B cell (primary cell): ENCODE results near the gene HTR7. TPM values are rescaled to one million over a fixed set of nuclear protein-coding genes. Genes with fewer than 3 reads are reported as not detected.

Source experiments
- ATAC-seq: fragments of 200-7000 bp; cut with Tn5 transposase; one replicate; pipeline ENCODE4 v1.10.0; 2021; ENCODE audit warnings: low read depth, mild to moderate bottlenecking, moderate number of reproducible peaks, moderate library complexity
- CTCF ChIA-PET: fragments of 350-600 bp; sonication (Branson Sonifier 250); formaldehyde crosslinking; loops from one replicate; lab custom pipeline; 2021; ENCODE audit warnings: antibody characterized with exemption, inconsistent platforms; lab: Charles Lee
- POLR2A ChIA-PET: fragments of 350-600 bp; sonication (Branson Sonifier 250); formaldehyde crosslinking; loops from one replicate; lab custom pipeline; 2021; ENCODE audit warnings: antibody characterized with exemption; lab: Charles Lee
- DNase-seq: peaks from one replicate; pipeline ENCODE4 v3.0.0; 2013
- H2AFZ ChIP-seq: 2 replicates; pipeline ENCODE4 v1.6.1; 2012; ENCODE audit warnings: mild to moderate bottlenecking, low read depth, low read length; ENCODE audit not compliant: insufficient read depth, poor library complexity, severe bottlenecking
- H3K27ac ChIP-seq, 2 donors: 1 replicate in 1 of 2; 2 replicates in 1 of 2; pipeline ENCODE4 v1.5.1; 2012 to 2013; ENCODE audit warnings: low read length in 2 of 2, mild to moderate bottlenecking in 2 of 2, moderate library complexity in 1 of 2
- H3K27me3 ChIP-seq, 4 experiments: fragments of 200-600 bp in 1 of 4; sonication (generic) in 1 of 4; replicated peaks in 1 of 4; 1 replicate in 2 of 4; 2 replicates in 2 of 4; pipeline versions ENCODE4 v1.6.1 to v1.7.0; 2013 to 2016; ENCODE audit warnings: low read length in 3 of 4, mild to moderate bottlenecking in 2 of 4, mixed read lengths in 1 of 4, moderate library complexity in 1 of 4; ENCODE audit not compliant: insufficient read depth in 4 of 4, control insufficient read depth in 3 of 4; ENCODE audit errors: control extremely low read depth in 1 of 4
- H3K36me3 ChIP-seq, 2 experiments: replicated peaks in 1 of 2; 1 replicate in 1 of 2; 2 replicates in 1 of 2; pipeline versions ENCODE4 v1.6.1 to v1.7.1; 2013; ENCODE audit warnings: low read length in 1 of 2; ENCODE audit not compliant: insufficient read depth in 2 of 2, control insufficient read depth in 1 of 2; ENCODE audit errors: control extremely low read depth in 1 of 2, extremely low read depth in 1 of 2
- H3K4me1 ChIP-seq, 2 donors: fragments of 200-600 bp in 1 of 2; sonication (generic) in 1 of 2; 1 replicate in 1 of 2; 2 replicates in 1 of 2; pipeline versions ENCODE4 v1.5.1 to v1.6.1; 2013 to 2017; ENCODE audit warnings: low read length in 2 of 2; ENCODE audit not compliant: control insufficient read depth in 2 of 2, insufficient read depth in 2 of 2
- H3K4me2 ChIP-seq: replicated peaks from 2 replicates; pipeline ENCODE3; 2012; ENCODE audit warnings: mild to moderate bottlenecking, low read depth, low read length; ENCODE audit not compliant: poor library complexity, severe bottlenecking
- H3K4me3 ChIP-seq, 5 experiments: fragments of 200-600 bp in 1 of 5; sonication (generic) in 1 of 5; 1 replicate in 3 of 5; 2 replicates in 2 of 5; pipeline versions ENCODE4 v1.5.1 to v1.7.0; 2011 to 2016; ENCODE audit warnings: low read length in 4 of 5, mild to moderate bottlenecking in 4 of 5, low read depth in 2 of 5, control low read depth in 1 of 5, moderate library complexity in 1 of 5; ENCODE audit not compliant: insufficient read depth in 1 of 5; ENCODE audit errors: control extremely low read depth in 1 of 5, extremely low read depth in 1 of 5
- H3K79me2 ChIP-seq: fragments of 200-600 bp; sonication (generic); one replicate; pipeline ENCODE4 v1.6.0; 2016; ENCODE audit warnings: low read length; ENCODE audit not compliant: control insufficient read depth, insufficient read depth
- H3K9ac ChIP-seq: fragments of 200-600 bp; sonication (generic); 2 replicates; pipeline ENCODE4 v1.6.1; 2017; ENCODE audit warnings: mild to moderate bottlenecking, low read length, moderate library complexity
- H3K9me3 ChIP-seq, 3 donors: one replicate each; pipeline versions ENCODE4 v1.6.1 to v1.7.1; 2013; ENCODE audit warnings: low read length in 2 of 3; ENCODE audit not compliant: control insufficient read depth in 2 of 3, insufficient read depth in 1 of 3; ENCODE audit errors: control extremely low read depth in 1 of 3
- H4K20me1 ChIP-seq: 2 replicates; pipeline ENCODE4 v1.6.0; 2012; ENCODE audit warnings: mild to moderate bottlenecking, low read length; ENCODE audit not compliant: insufficient read depth, control insufficient read depth, poor library complexity, severe bottlenecking
- H3K27ac Mint-ChIP-seq: one replicate; pipeline ENCODE4 v1.8.0; 2021; ENCODE audit warnings: mixed read lengths
- H3K27me3 Mint-ChIP-seq: one replicate; pipeline ENCODE4 v1.8.0; 2021; ENCODE audit warnings: mixed read lengths
- H3K4me1 Mint-ChIP-seq: one replicate; pipeline ENCODE4 v1.8.0; 2021; ENCODE audit warnings: mixed read lengths
- H3K4me3 Mint-ChIP-seq: one replicate; pipeline ENCODE4 v1.8.0; 2021; ENCODE audit warnings: mixed read lengths
- H3K9me3 Mint-ChIP-seq: one replicate; pipeline ENCODE4 v1.8.0; 2022; ENCODE audit warnings: mixed read lengths; ENCODE audit not compliant: insufficient read depth
- EZH2 ChIP-seq: IDR thresholded peaks from 2 replicates; pipeline ENCODE4 v1.6.1; 2012; ENCODE audit warnings: borderline replicate concordance, low read depth, mild to moderate bottlenecking, moderate library complexity, low read length; ENCODE audit not compliant: insufficient read depth, poor library complexity, severe bottlenecking
- WGBS: methylation state at CpG from one replicate; pipeline ENCODE4 v1.1.5; 2013; ENCODE audit warnings: missing lambda C conversion rate; ENCODE audit not compliant: insufficient coverage; 5-methylcytosine and 5-hydroxymethylcytosine counted together
- intact Hi-C: fragments of 100-400 bp; cut with micrococcal nuclease; formaldehyde crosslinking; loops from one replicate; pipeline ENCODE4 v1.10.0; 2022
- polyA plus RNA-seq: library from polyadenylated mRNA; depleted of rRNA; stranded (reverse); fragments of >200 nt; gene quantifications from 2 replicates; pipeline ENCODE4 v1.2.3, GENCODE V29; 2012
- total RNA-seq, 2 donors: library from RNA; stranded (reverse); fragments of 120-200 nt in 1 of 2; gene quantifications; 1 replicate in 1 of 2; 2 replicates in 1 of 2; pipeline versions ENCODE4 v1.2.3 to v1.2.4, GENCODE V29; 2013 to 2022
- TF ChIP-seq, protein P1 (sequence below): fragments of 200-600 bp; IDR thresholded peaks from one replicate; pipeline ENCODE4 v1.8.0; 2022; ENCODE audit warnings: antibody characterized with exemption, mild to moderate bottlenecking

HTR7 gene
- total and polyA plus RNA-seq, 2 donors (not counting 1 experiment from before 2014, with no cell fraction given) = 0.03 TPM; not detected in 1

DNA sequence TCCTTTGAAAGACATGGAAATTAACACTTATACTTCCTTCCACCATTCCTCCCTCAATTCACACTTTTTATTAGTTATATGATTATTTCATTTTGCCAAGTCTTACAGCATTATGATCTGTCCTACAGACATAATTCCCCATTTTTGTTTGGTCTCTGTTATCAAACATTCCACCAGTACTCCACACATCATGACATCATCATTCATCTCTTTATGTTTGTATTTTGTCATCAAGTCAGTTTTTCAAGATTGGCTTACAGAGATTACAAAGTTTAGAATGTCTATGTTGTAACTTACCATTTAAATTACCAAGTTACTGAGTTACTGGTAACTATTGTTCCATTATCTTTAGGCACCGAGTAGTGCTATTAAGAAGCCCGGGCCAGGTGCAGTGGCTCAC lies 150.2 kb downstream of the HTR7 start:
- no peak for TF ChIP-seq EZH2
- TF ChIP-seq, protein P1, sequence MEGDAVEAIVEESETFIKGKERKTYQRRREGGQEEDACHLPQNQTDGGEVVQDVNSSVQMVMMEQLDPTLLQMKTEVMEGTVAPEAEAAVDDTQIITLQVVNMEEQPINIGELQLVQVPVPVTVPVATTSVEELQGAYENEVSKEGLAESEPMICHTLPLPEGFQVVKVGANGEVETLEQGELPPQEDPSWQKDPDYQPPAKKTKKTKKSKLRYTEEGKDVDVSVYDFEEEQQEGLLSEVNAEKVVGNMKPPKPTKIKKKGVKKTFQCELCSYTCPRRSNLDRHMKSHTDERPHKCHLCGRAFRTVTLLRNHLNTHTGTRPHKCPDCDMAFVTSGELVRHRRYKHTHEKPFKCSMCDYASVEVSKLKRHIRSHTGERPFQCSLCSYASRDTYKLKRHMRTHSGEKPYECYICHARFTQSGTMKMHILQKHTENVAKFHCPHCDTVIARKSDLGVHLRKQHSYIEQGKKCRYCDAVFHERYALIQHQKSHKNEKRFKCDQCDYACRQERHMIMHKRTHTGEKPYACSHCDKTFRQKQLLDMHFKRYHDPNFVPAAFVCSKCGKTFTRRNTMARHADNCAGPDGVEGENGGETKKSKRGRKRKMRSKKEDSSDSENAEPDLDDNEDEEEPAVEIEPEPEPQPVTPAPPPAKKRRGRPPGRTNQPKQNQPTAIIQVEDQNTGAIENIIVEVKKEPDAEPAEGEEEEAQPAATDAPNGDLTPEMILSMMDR = no peak
- H3K9me3 Mint-ChIP-seq = no peaks in the 10 kb centered on the region
- H3K36me3 ChIP-seq = no peaks in the 10 kb centered on the region
- H3K4me3 ChIP-seq = no peak overlapping the region
- no peak overlapping the region for H3K4me3 Mint-ChIP-seq
- H3K27me3 ChIP-seq = peaks cover 0 to 9% (median 0%) of the 10 kb centered on the region in 4 experiments
- H3K27ac Mint-ChIP-seq = no peak overlapping the region
- no peak overlapping the region for H3K4me2 ChIP-seq
- H3K4me1 Mint-ChIP-seq = no peaks in the 10 kb centered on the region
- H3K9ac ChIP-seq = no peak overlapping the region
- no peaks in the 10 kb centered on the region for H3K9me3 ChIP-seq
- peaks cover 28% of the 10 kb centered on the region for H3K27me3 Mint-ChIP-seq
- ChIA-PET CTCF (no interaction called here), POLR2A (no interaction called here)
- intact Hi-C loops = no loop called here
- H2AFZ ChIP-seq = no peak overlapping the region
- no peaks in the 10 kb centered on the region for H3K4me1 ChIP-seq
- ATAC-seq = no peak
- no CpG with 5 or more reads among the region's 2 CpGs for WGBS
- H3K27ac ChIP-seq = no peak overlapping the region
- DNase-seq = no peak
- H3K79me2 ChIP-seq = no peaks in the 10 kb centered on the region
- no peaks in the 10 kb centered on the region for H4K20me1 ChIP-seq

DNA sequence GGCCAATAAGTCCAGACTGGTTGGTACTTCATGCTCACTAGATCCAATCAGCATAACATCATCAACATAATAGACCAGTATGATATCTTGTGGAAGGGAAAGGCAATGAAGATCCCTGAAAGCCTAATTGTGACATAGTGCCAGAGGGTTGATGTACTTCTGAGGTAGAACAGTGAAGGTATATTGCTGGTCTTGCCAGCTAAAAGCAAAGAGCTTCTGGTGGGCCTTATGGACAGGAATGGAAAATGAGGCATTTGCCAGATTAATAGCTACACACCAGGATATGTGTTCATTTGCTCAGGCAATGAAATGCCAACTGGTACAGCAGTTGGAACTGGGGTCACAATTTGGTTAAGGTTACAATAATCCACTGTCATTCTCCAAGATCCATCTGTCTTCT lies 156.4 kb downstream of the HTR7 start:
- Mint-ChIP-seq H3K27me3 (peaks cover 25% of the 10 kb centered on the region), H3K9me3 (no peaks in the 10 kb centered on the region), H3K27ac (no peak overlapping the region), H3K4me3 (no peak overlapping the region), H3K4me1 (no peaks in the 10 kb centered on the region)
- no peaks in the 10 kb centered on the region for H3K4me1 ChIP-seq
- H2AFZ ChIP-seq = no peak overlapping the region
- no peak overlapping the region for H3K27ac ChIP-seq
- H4K20me1 ChIP-seq = no peaks in the 10 kb centered on the region
- ATAC-seq (no peak), DNase-seq (no peak)
- ChIA-PET POLR2A (no interaction called here), CTCF (no interaction called here)
- H3K36me3 ChIP-seq = no peaks in the 10 kb centered on the region
- no peak for TF ChIP-seq EZH2
- H3K4me2 ChIP-seq = no peak overlapping the region
- H3K9ac ChIP-seq = no peak overlapping the region
- intact Hi-C loops = no loop called here
- no peaks in the 10 kb centered on the region for H3K79me2 ChIP-seq
- H3K4me3 ChIP-seq = no peak overlapping the region
- no peaks in the 10 kb centered on the region for H3K9me3 ChIP-seq
- peaks cover 0 to 5% (median 2%) of the 10 kb centered on the region in 4 experiments for H3K27me3 ChIP-seq
